Gastrocnemius medialis (tissue), 4 donors: ENCODE measurements around the gene KDM6B. TPM values are rescaled to one million over a fixed set of nuclear protein-coding genes. Genes with fewer than 3 reads are reported as not detected.

ENCODE experiments used
- ATAC-seq, 2 donors: fragments of 150-250 bp; one replicate each; pipeline ENCODE4 v1.9.1; 2016
- DNase-seq, 2 donors: peaks; one replicate each; pipeline ENCODE4 v3.0.0-alpha.2; 2019
- H3K27ac ChIP-seq, 4 donors: fragments of 200-600 bp; sonication (generic); 1 replicate in 1 of 4; 2 replicates in 3 of 4; pipeline ENCODE4 v1.5.1; 2016 to 2018; ENCODE audit warnings: mild to moderate bottlenecking in 2 of 4, moderate library complexity in 1 of 4
- H3K27me3 ChIP-seq, 3 donors: fragments of 200-600 bp; sonication (generic) in 2 of 3; 1 replicate in 1 of 3; 2 replicates in 2 of 3; pipeline versions ENCODE4 v1.5.1 to v1.6.0; 2016 to 2019; ENCODE audit warnings: mild to moderate bottlenecking in 1 of 3, moderate library complexity in 1 of 3
- H3K36me3 ChIP-seq, 2 donors: fragments of 200-600 bp; sonication (generic) in 1 of 2; one replicate each; pipeline ENCODE4 v1.5.1; 2017 to 2018
- H3K4me1 ChIP-seq, 2 donors: fragments of 200-600 bp; sonication (generic) in 1 of 2; one replicate each; pipeline ENCODE4 v1.5.1; 2016 to 2017; ENCODE audit warnings: mild to moderate bottlenecking in 2 of 2
- H3K4me3 ChIP-seq, 4 donors: fragments of 200-600 bp; sonication (generic) in 3 of 4; 1 replicate in 1 of 4; 2 replicates in 3 of 4; pipeline ENCODE4 v1.5.1; 2016 to 2019; ENCODE audit warnings: mild to moderate bottlenecking in 2 of 4
- H3K9me3 ChIP-seq, 3 donors: fragments of 200-600 bp; sonication (generic) in 2 of 3; 1 replicate in 1 of 3; 2 replicates in 2 of 3; pipeline ENCODE4 v1.5.1; 2016 to 2019
- CTCF ChIP-seq, 5 experiments: fragments of 450-650 bp in 3 of 5; fragments of 200-600 bp in 2 of 5; sonication (generic) in 2 of 5; IDR thresholded peaks in 4 of 5; conservative IDR thresholded peaks in 1 of 5; 1 replicate in 4 of 5; 2 replicates in 1 of 5; pipeline ENCODE4 v1.5.1; 2016 to 2019; ENCODE audit warnings: antibody characterized with exemption in 5 of 5, mild to moderate bottlenecking in 3 of 5, moderate library complexity in 3 of 5
- POLR2A ChIP-seq, 2 donors: fragments of 450-650 bp; IDR thresholded peaks; one replicate each; pipeline ENCODE4 v1.6.1; 2017; ENCODE audit warnings: antibody characterized with exemption in 2 of 2, mild to moderate bottlenecking in 2 of 2, moderate library complexity in 2 of 2
- in situ Hi-C, 4 donors: fragments of 200-750 bp; cut with MboI; loops; one replicate each; pipeline versions ENCODE4 v1.15.0 to v1.8.0; 2017; ENCODE audit warnings: low sequenced_read_pairs in 4 of 4
- intact Hi-C: fragments of 100-400 bp; cut with DNase I; formaldehyde crosslinking; loops from one replicate; pipeline ENCODE4 v1.15.1; 2023; ENCODE audit warnings: low total_unique reads
- total RNA-seq, 4 donors: library from RNA; depleted of rRNA; stranded (reverse); fragments of >200 nt; gene quantifications; one replicate each; pipeline versions ENCODE4 v1.1.0 to v1.2.3, GENCODE V29; 2016

The KDM6B gene
- total RNA-seq, 4 donors from 2014 or later, result 1.9 to 8.2 (median 4.4) TPM

DNA sequence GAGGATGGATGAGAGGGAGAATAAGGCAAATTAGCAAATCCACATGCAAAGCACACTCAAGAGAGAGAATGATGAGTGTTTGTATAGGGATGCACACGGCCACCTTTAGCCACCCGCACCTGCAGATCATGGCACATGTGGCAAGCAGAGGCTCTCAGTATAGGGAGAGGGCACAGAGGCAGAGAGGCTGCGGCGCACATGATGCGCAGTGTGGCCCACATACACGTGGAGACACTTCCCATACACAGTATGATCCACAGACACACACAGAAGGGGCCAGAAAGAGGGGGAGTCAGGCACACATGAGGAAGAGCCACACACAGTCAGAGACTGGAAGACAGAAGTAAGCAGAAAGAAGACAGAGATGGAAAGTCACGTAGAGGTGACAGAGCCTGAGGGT is 48.1 kb downstream of the KDM6B start:
- Histone ChIP-seq H3K27me3 (peaks cover 28 to 47% (median 41%) of the 10 kb centered on the region in 3 donors), H3K4me3 (no peak overlapping the region), H3K9me3 (no peaks in the 10 kb centered on the region), H3K36me3 (no peaks in the 10 kb centered on the region), H3K27ac (no peak overlapping the region), H3K4me1 (peaks cover 14 to 17% of the 10 kb centered on the region in 2 donors)
- in situ Hi-C loops (loop anchor here in 1 of 4 donors (25.0 kb wide), 1 partner anchor 145 kb away; no protein-coding TSS in a partner anchor), intact Hi-C loops (loop anchor here (10.0 kb wide), 1 partner anchor 173 kb away; no protein-coding TSS in a partner anchor)
- TF ChIP-seq CTCF (IDR thresholded peaks at IDR 0.05 in 4 of 5, conservative IDR thresholded peaks at IDR 0.05 in 1 of 5) (no peak), POLR2A (IDR thresholded peaks at IDR 0.05) (no peak)
- DNase-seq (no peak), ATAC-seq (no peak)

GRCh38 chr17:7882629-7883028 is 48.6 kb downstream of the KDM6B start:
- Histone ChIP-seq H3K27me3 (peaks cover 28 to 47% (median 38%) of the 10 kb centered on the region in 3 donors), H3K4me1 (peaks cover 18 to 21% of the 10 kb centered on the region in 2 donors), H3K9me3 (no peaks in the 10 kb centered on the region), H3K4me3 (no peak overlapping the region), H3K27ac (no peak overlapping the region), H3K36me3 (no peaks in the 10 kb centered on the region)
- DNase-seq, result no peak
- ATAC-seq, result no peak
- intact Hi-C loops (loop anchor here (10.0 kb wide), 1 partner anchor 172 kb away; no protein-coding TSS in a partner anchor), in situ Hi-C loops (loop anchor here in 1 of 4 donors (25.0 kb wide), 1 partner anchor 145 kb away; no protein-coding TSS in a partner anchor)
- TF ChIP-seq POLR2A (IDR thresholded peaks at IDR 0.05) (no peak), CTCF (IDR thresholded peaks at IDR 0.05 in 4 of 5, conservative IDR thresholded peaks at IDR 0.05 in 1 of 5) (no peak)

Other genes starting within 250 kb of the KDM6B start
- 1 to 10 TPM in 2 of 4 donors, under 1 TPM in 1, not detected in 1; 0.66 to 1.3 (median 1.1) TPM for gene SOX15, start 244.1 kb upstream of the KDM6B start, total RNA-seq
- 100 to 1,000 TPM; 100 to 174 (median 140) TPM for gene FXR2, start 219.3 kb upstream of the KDM6B start, total RNA-seq
- gene SAT2, start 206.4 kb upstream of the KDM6B start, total RNA-seq, result 10 to 100 TPM; 38.4 to 79.4 (median 60.4) TPM
- not detected for gene SHBG, start 204.1 kb upstream of the KDM6B start, total RNA-seq
- under 1 TPM; 0.10 to 0.81 (median 0.21) TPM for gene ATP1B2, start 183.3 kb upstream of the KDM6B start, total RNA-seq
- 10 to 100 TPM; 14.1 to 17.0 (median 15.4) TPM for gene TP53, start 146.7 kb upstream of the KDM6B start, total RNA-seq
- 1 to 10 TPM; 2.6 to 5.8 (median 3.7) TPM for gene WRAP53, start 145.7 kb upstream of the KDM6B start, total RNA-seq
- gene EFNB3, start 129.0 kb upstream of the KDM6B start, total RNA-seq, result under 1 TPM in 3 of 4 donors, not detected in 1; 0.13 to 0.46 (median 0.31) TPM
- not detected for gene DNAH2, start 116.5 kb upstream of the KDM6B start, total RNA-seq
- gene TMEM88, start 20.8 kb downstream of the KDM6B start, total RNA-seq, result 10 to 100 TPM; 18.8 to 56.8 (median 27.9) TPM
- gene NAA38, start 23.3 kb downstream of the KDM6B start, total RNA-seq, result 100 to 1,000 TPM in 2 of 4 donors, 10 to 100 TPM in 2; 57.4 to 133 (median 96.6) TPM
- gene CYB5D1, start 23.8 kb downstream of the KDM6B start, total RNA-seq, result 10 to 100 TPM in 2 of 4 donors, 1 to 10 TPM in 2; 4.1 to 14.7 (median 9.0) TPM
- gene CHD3, start 54.6 kb downstream of the KDM6B start, total RNA-seq, result 1 to 10 TPM; 5.4 to 7.7 (median 6.0) TPM
- 1 to 10 TPM in 1 of 4 donors, under 1 TPM in 2, not detected in 1; 0.51 to 1.2 (median 0.62) TPM for gene RNF227, start 82.1 kb downstream of the KDM6B start, total RNA-seq
- under 1 TPM in 1 of 4 donors, not detected in 3; 0.42 TPM for gene KCNAB3, start 95.6 kb downstream of the KDM6B start, total RNA-seq
- gene TRAPPC1, start 97.7 kb downstream of the KDM6B start, total RNA-seq, result 10 to 100 TPM; 19.4 to 41.7 (median 30.0) TPM
- gene CNTROB, start 98.0 kb downstream of the KDM6B start, total RNA-seq, result 10 to 100 TPM in 1 of 4 donors, 1 to 10 TPM in 3; 3.6 to 14.3 (median 7.2) TPM
- gene GUCY2D, start 168.4 kb downstream of the KDM6B start, total RNA-seq, result not detected
- gene ALOX15B, start 204.8 kb downstream of the KDM6B start, total RNA-seq, result 1 to 10 TPM in 1 of 4 donors, under 1 TPM in 3; 0.15 to 1.0 (median 0.69) TPM